Aorta (tissue), 5 donors: Measurements from ENCODE around the gene TBL1XR1. TPM values are rescaled to one million over a fixed set of nuclear protein-coding genes. Genes with fewer than 3 reads are reported as not detected.
A peak's percentile ranks its signal among the peaks of the same experiment; 100 is the strongest.
"Not testable (repeated sequence)": the region's sequence is repeated elsewhere in the genome, so short reads cannot be mapped to it uniquely, and the experiment has no call there.

Experiments
- ATAC-seq: fragments of 200-7000 bp; cut with Tn5 transposase; one replicate; pipeline ENCODE4 v1.9.1; 2022; ENCODE audit warnings: moderate library complexity; ENCODE audit not compliant: low FRiP score
- DNase-seq, 2 donors: peaks; one replicate each; pipeline ENCODE4 v3.0.0-alpha.2; 2020
- H3K27ac ChIP-seq, 2 donors: one replicate each; pipeline ENCODE4 v1.5.1; 2013; ENCODE audit warnings: low read length in 2 of 2, mild to moderate bottlenecking in 2 of 2, moderate library complexity in 2 of 2, control low read depth in 1 of 2, inconsistent platforms in 1 of 2, low read depth in 1 of 2
- H3K27me3 ChIP-seq, 2 donors: one replicate each; pipeline ENCODE4 v1.6.1; 2013; ENCODE audit warnings: control low read depth in 1 of 2, low read length in 1 of 2, mild to moderate bottlenecking in 1 of 2, moderate library complexity in 1 of 2; ENCODE audit not compliant: insufficient read depth in 2 of 2, control insufficient read depth in 1 of 2
- H3K36me3 ChIP-seq, 2 donors: one replicate each; pipeline ENCODE4 v1.6.1; 2013; ENCODE audit warnings: control low read depth in 1 of 2, low read length in 1 of 2, mild to moderate bottlenecking in 1 of 2; ENCODE audit not compliant: insufficient read depth in 2 of 2, control insufficient read depth in 1 of 2
- H3K4me1 ChIP-seq, 2 donors: one replicate each; pipeline ENCODE4 v1.6.1; 2013; ENCODE audit warnings: low read length in 2 of 2, control low read depth in 1 of 2, mild to moderate bottlenecking in 1 of 2, moderate library complexity in 1 of 2; ENCODE audit not compliant: insufficient read depth in 2 of 2, control insufficient read depth in 1 of 2
- H3K4me3 ChIP-seq, 2 donors: one replicate each; pipeline ENCODE4 v1.5.1; 2013; ENCODE audit warnings: low read length in 2 of 2, control low read depth in 1 of 2, mild to moderate bottlenecking in 1 of 2
- H3K9me3 ChIP-seq: one replicate; pipeline ENCODE4 v1.6.1; 2013; ENCODE audit warnings: mild to moderate bottlenecking, low read length; ENCODE audit not compliant: control insufficient read depth
- WGBS, 2 donors: extraction: QIAGEN DNeasy Blood & Tissue Kit; methylation state at CpG; one replicate each; pipeline ENCODE4 v1.1.7; 2013; 5-methylcytosine and 5-hydroxymethylcytosine counted together
- intact Hi-C, 2 donors: fragments of 100-400 bp; cut with DNase I; formaldehyde crosslinking; loops; one replicate each; pipeline versions ENCODE4 v1.14.2 to v1.15.0; 2022
- polyA plus RNA-seq, 2 donors: library from polyadenylated mRNA; stranded (reverse); fragments of 200-250 nt; gene quantifications; one replicate each; pipeline ENCODE4 v1.2.3, GENCODE V29; 2013
- total RNA-seq, 2 donors: library from RNA; stranded (reverse); fragmentation: NEBNext Ultra II Directional; extraction: Animal tissue kit (Norgen Biotek cat#: 25700); gene quantifications; one replicate each; pipeline ENCODE4 v1.2.1, GENCODE V29; 2021
- donor health status: healthy with polysubstance abuse.
- donor health status: Bipolar disorder and iron deficiency.
- donor health status: DM: no; HTN: no; CAD: no.
- donor health status: DM: no; HTN: no; CAD: no.
- donor health status: DM: yes; HTN: yes; CAD: no.

The TBL1XR1 gene
- total and polyA plus RNA-seq, 4 donors = 19.0 to 200 (median 81.4) TPM

DNA sequence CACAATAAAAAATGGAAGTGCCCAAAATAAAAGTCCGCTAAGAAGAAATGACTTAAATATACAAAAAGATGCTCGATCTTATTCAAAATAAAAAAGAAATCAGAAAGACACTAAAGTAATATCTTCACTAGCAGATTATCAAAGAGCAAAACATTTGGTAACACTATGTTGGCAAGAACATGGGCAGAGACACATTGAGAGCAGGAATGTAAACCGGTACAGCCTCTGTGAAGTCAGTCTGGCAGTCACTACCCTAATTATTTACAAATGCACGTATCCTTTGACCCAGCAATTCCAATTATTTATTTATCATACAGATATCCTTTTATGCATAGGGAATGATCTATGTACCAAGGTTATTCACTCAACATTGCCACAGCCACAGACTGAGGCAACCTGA lies 34.5 kb downstream of the TBL1XR1 start:
- ATAC-seq = no peak
- no peaks in the 10 kb centered on the region for H3K27me3 ChIP-seq
- WGBS, 2 donors = 70 to 74% methylated on average over 4 of the region's 4 CpGs
- H3K4me3 ChIP-seq = no peak overlapping the region
- no peak overlapping the region for H3K27ac ChIP-seq
- H3K9me3 ChIP-seq = no peaks in the 10 kb centered on the region
- intact Hi-C loops = no loop called here
- no peaks in the 10 kb centered on the region for H3K4me1 ChIP-seq
- DNase-seq = no peak
- no peaks in the 10 kb centered on the region for H3K36me3 ChIP-seq

DNA sequence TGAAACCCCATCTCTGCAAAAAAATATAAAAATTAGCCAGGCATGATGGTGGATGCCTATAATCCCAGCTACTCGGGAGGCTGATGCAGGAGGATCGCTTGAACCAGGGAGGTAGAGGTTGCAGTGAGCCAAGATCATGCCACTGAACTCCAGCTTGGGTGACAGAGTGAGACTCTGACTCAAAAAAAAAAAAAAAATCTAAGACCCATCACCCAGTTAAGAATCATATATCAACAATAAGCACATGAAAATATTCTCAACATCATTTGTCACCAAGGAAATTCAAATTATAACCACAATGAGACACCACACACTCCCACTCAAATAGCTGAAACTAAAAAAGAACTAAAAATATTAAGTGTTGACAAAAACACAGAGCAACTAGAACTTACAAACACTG lies 35.7 kb downstream of the TBL1XR1 start:
- H3K27ac ChIP-seq, H3K4me3 ChIP-seq, H3K9me3 ChIP-seq, ATAC-seq, H3K27me3 ChIP-seq, intact Hi-C loops, DNase-seq, H3K36me3 ChIP-seq, H3K4me1 ChIP-seq: not testable (repeated sequence)
- WGBS, 2 donors = 97 to 100% methylated on average over 2 of the region's 2 CpGs

DNA sequence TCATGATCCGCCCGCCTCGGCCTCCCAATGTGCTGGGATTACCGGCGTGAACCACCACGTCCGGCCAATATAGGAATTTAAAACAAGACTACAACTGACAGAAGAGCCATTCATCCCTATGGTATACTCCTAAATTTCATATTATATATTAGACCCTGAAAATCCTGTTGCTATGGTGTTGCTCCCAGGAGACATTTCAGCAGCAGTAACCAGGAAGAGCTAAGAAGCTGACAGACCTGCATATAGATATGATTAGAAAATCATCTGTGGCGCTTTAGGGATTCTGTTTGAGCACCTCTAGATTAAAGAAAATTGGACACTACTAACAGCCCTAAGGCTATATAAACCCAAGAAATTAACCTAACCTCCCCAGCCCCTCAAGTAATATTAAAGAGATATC lies 38.8 kb downstream of the TBL1XR1 start:
- intact Hi-C loops = no loop called here
- no peak overlapping the region for H3K27ac ChIP-seq
- no peaks in the 10 kb centered on the region for H3K4me1 ChIP-seq
- no peaks in the 10 kb centered on the region for H3K9me3 ChIP-seq
- ATAC-seq (no peak), DNase-seq (no peak)
- no peak overlapping the region for H3K4me3 ChIP-seq
- H3K36me3 ChIP-seq = no peaks in the 10 kb centered on the region
- H3K27me3 ChIP-seq = no peaks in the 10 kb centered on the region
- 95 to 96% methylated on average over 8 of the region's 8 CpGs for WGBS, 2 donors

DNA sequence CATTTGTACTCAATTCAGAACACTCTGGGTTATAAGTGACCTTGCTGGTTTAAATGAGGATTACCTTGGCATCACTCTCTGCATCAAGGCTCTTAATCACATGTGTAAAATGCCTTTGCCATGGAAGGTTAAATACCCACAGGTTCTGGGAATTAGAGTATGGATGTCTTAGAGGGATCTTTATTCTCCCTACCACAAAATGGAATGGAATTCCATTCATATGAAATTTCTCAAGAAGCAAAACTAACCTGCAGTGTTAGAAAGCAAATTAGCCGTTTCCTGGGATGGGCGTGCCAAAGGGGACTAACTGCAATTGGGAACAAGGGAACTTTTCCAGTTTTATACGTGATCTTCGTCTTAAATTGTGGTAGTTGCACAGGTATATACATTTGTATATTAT lies 39.8 kb downstream of the TBL1XR1 start:
- no peak for DNase-seq
- H3K27me3 ChIP-seq = no peaks in the 10 kb centered on the region
- H3K4me1 ChIP-seq = no peaks in the 10 kb centered on the region
- H3K4me3 ChIP-seq = no peak overlapping the region
- ATAC-seq = no peak
- no peaks in the 10 kb centered on the region for H3K36me3 ChIP-seq
- H3K9me3 ChIP-seq = no peaks in the 10 kb centered on the region
- 74 to 78% methylated on average over 4 of the region's 4 CpGs for WGBS, 2 donors
- no peak overlapping the region for H3K27ac ChIP-seq
- intact Hi-C loops = no loop called here

DNA sequence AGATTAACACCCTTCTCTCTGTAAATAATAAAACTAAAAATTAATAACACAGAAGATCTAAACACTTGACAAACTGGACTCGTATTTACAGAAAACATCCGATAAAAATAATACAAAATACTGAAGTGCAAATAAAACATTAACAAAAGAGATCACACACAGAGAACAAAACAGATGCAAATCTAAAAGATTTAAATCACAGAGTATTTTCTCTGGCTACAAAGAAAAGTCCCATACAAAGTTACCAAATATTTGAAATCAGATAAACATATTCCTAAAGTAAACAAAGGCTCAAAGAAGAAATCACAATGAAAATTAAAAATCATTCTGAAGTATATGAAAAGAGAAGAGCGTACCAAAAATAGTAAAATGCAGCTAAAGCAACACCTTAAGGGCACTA lies 42.5 kb downstream of the TBL1XR1 start:
- Histone ChIP-seq H3K36me3 (no peaks in the 10 kb centered on the region), H3K27ac (no peak overlapping the region), H3K9me3 (no peaks in the 10 kb centered on the region), H3K4me3 (no peak overlapping the region), H3K27me3 (no peaks in the 10 kb centered on the region), H3K4me1 (peaks cover 0 to 4% of the 10 kb centered on the region in 2 donors)
- WGBS, 2 donors = 52 to 63% methylated on average over 3 of the region's 3 CpGs
- DNase-seq (no peak), ATAC-seq (no peak)
- intact Hi-C loops = no loop called here

DNA sequence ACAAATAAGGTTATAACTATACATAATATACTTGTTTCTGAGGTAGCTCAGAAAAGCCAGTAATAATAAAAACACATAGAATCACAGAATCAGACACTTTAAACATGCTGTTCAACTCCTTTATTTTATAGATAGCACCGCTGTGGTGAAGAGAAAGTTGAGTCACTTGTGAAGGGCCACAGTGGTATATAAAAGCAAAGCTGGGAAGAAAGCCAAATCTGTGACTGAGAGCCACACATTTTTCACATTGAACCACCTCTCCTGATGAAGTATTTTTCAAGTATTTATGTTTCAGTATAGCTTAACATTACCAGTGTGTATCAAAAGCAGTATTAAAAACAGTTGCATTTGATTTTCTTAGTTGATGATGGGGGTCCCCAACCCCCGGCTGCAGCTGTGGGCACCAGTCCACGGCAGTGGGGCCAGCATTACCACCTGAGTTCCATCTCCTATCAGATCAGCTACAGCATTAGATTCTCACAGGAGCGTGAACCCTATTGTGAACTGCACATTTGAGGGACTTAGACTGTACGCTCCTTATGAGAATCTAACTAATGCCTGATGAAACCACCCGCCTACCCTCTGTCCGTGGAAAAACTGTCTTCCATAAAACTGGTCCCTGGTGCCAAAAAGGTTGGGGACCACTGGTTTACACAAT lies 46.2 kb downstream of the TBL1XR1 start:
- DNase-seq (no peak), ATAC-seq (no peak)
- Histone ChIP-seq H3K27ac (peak overlapping the region in 1 of 2 donors; percentile 13), H3K4me1 (peaks cover 4 to 6% of the 10 kb centered on the region in 2 donors), H3K4me3 (no peak overlapping the region), H3K9me3 (no peaks in the 10 kb centered on the region), H3K36me3 (no peaks in the 10 kb centered on the region), H3K27me3 (no peaks in the 10 kb centered on the region)
- intact Hi-C loops = no loop called here
- WGBS, 2 donors = 49 to 52% methylated on average over 7 of the region's 7 CpGs

DNA sequence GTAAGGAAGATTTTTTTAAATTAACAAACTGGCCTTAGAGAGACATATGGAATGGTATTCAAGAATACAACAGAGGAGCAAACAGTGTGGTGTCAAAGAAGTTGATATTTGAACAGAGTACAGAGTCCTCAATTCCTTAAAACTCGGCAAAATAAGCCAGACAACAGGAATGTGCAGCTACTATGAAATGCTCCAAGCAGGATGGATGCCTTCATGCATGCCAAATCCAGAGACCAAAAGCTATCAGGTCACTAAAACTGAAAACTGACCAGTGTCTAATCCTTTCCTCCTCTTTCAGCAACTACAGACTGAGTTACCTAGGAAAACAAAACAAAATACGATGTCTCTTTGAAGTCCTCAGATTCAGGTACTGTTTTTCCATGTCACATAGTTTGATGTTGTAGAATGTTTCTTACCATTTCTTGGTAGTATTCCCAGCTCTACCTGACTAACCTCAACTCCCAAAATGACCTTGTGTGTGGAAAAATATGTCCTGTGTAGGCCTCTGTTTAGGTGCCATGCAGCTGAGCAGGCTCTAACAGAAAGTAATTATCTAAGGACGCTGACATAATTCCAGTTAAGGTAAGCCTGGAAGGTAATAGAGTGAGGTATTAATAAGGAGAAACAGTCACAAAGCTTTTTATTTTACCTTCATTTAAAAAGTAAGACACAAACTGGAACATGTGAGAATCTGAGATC lies 46.9 kb downstream of the TBL1XR1 start:
- Histone ChIP-seq H3K27me3 (no peaks in the 10 kb centered on the region), H3K4me3 (no peak overlapping the region), H3K4me1 (peaks cover 5 to 13% of the 10 kb centered on the region in 2 donors), H3K36me3 (no peaks in the 10 kb centered on the region), H3K9me3 (no peaks in the 10 kb centered on the region), H3K27ac (no peak overlapping the region)
- WGBS, 2 donors = 28 to 30% methylated on average over 3 of the region's 3 CpGs
- intact Hi-C loops = no loop called here
- no peak for ATAC-seq
- DNase-seq = no peak

DNA sequence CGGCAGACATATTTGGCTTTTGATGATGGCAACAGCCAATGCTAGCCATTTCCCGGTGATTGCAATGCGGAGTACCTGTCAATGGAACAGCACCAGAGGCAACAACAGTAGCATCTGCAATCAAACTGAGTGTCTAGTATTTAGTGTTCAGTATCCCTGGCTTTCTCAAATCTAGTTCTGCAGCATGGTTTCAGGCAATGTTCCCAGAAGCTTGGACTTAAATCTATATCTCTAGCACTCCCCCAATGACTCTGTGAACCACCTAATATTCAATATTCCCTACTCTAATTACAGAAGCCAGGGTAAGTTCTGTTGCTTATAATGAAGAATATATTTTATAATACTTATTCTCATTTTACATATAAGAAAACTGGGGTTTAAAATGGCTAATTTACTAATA lies 48.2 kb downstream of the TBL1XR1 start:
- Histone ChIP-seq H3K4me1 (peaks cover 6 to 19% of the 10 kb centered on the region in 2 donors), H3K9me3 (no peaks in the 10 kb centered on the region), H3K27me3 (no peaks in the 10 kb centered on the region), H3K36me3 (no peaks in the 10 kb centered on the region), H3K27ac (no peak overlapping the region), H3K4me3 (no peak overlapping the region)
- ATAC-seq (no peak), DNase-seq (no peak)
- WGBS, 2 donors = 79 to 84% methylated on average over 3 of the region's 3 CpGs
- intact Hi-C loops = no loop called here

DNA sequence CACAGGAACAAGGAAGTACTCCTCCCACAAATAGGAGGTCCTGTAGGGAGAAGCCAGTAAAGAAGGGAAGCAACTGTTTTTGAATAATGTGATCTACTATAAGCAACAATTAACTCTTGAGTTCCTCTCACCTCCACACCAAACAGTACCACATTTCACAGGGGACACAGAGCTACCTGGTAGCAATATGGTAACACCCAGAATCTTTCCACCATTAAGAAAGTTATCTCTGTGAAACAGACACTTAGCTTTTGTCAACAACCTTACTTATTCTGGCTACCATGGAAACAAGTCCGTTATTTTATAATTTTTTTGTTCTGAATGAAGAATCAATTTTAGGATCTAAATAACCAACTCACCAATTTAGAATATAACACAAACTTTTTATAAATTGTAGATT lies 49.5 kb downstream of the TBL1XR1 start:
- intact Hi-C loops = no loop called here
- H3K36me3 ChIP-seq = no peaks in the 10 kb centered on the region

More for the DNA sequence above, 49.5 kb downstream of the TBL1XR1 start:
- no peak for ATAC-seq
- no peak for DNase-seq
- Histone ChIP-seq H3K4me3 (no peak overlapping the region), H3K27me3 (no peaks in the 10 kb centered on the region), H3K4me1 (peaks cover 6 to 19% of the 10 kb centered on the region in 2 donors), H3K27ac (no peak overlapping the region), H3K9me3 (no peaks in the 10 kb centered on the region)
- 89 to 91% methylated on average over 1 of the region's 1 CpG for WGBS, 2 donors
